Liver (tissue), 9 donors: ENCODE data around the gene UGT1A9. TPM values are rescaled to one million over a fixed set of nuclear protein-coding genes. Genes with fewer than 3 reads are reported as not detected.
A peak's percentile ranks its signal among the peaks of the same experiment; 100 is the strongest.

ENCODE experiments used
- DNase-seq: peaks from one replicate; pipeline ENCODE4 v3.0.0-alpha.2; 2017; ENCODE audit warnings: low spot score
- H3K27ac ChIP-seq, 2 donors: one replicate each; pipeline ENCODE4 v1.7.0; 2013; ENCODE audit warnings: inconsistent platforms in 2 of 2, low read length in 2 of 2, control low read depth in 1 of 2, low read depth in 1 of 2, mild to moderate bottlenecking in 1 of 2
- H3K27me3 ChIP-seq, 4 donors: one replicate each; pipeline versions ENCODE4 v1.6.1 to v1.7.0; 2013; ENCODE audit warnings: low read length in 3 of 4, inconsistent platforms in 1 of 4, mild to moderate bottlenecking in 1 of 4, moderate library complexity in 1 of 4; ENCODE audit not compliant: control insufficient read depth in 4 of 4, insufficient read depth in 4 of 4
- H3K36me3 ChIP-seq, 4 donors: one replicate each; pipeline versions ENCODE4 v1.6.1 to v1.7.0; 2013; ENCODE audit warnings: low read length in 3 of 4, mild to moderate bottlenecking in 3 of 4, low read depth in 1 of 4, moderate library complexity in 1 of 4; ENCODE audit not compliant: control insufficient read depth in 4 of 4, insufficient read depth in 3 of 4
- H3K4me1 ChIP-seq, 4 donors: one replicate each; pipeline versions ENCODE4 v1.6.1 to v1.7.0; 2013; ENCODE audit warnings: low read length in 3 of 4, mild to moderate bottlenecking in 3 of 4, moderate library complexity in 1 of 4; ENCODE audit not compliant: control insufficient read depth in 4 of 4, insufficient read depth in 4 of 4
- H3K4me3 ChIP-seq, 3 donors: one replicate each; pipeline versions ENCODE4 v1.6.1 to v1.7.0; 2013; ENCODE audit warnings: low read length in 3 of 3, control low read depth in 1 of 3, low read depth in 1 of 3, mild to moderate bottlenecking in 1 of 3
- H3K9ac ChIP-seq, 2 donors: one replicate each; pipeline ENCODE4 v1.7.0; 2013; ENCODE audit warnings: low read length in 2 of 2, mild to moderate bottlenecking in 2 of 2, moderate library complexity in 2 of 2, control low read depth in 1 of 2, low read depth in 1 of 2
- H3K9me3 ChIP-seq, 4 donors: one replicate each; pipeline versions ENCODE4 v1.6.1 to v1.7.0; 2013; ENCODE audit warnings: low read length in 3 of 4; ENCODE audit not compliant: control insufficient read depth in 4 of 4
- EGR1 ChIP-seq, 2 donors: IDR thresholded peaks; 2 replicates each; pipeline ENCODE4 v1.6.1; 2016 to 2018; ENCODE audit warnings: antibody characterized with exemption in 2 of 2, low read depth in 2 of 2
- FOXA1 ChIP-seq: IDR thresholded peaks from 2 replicates; pipeline ENCODE4 v1.6.1; 2016; ENCODE audit warnings: antibody characterized with exemption
- GABPA ChIP-seq, 2 donors: IDR thresholded peaks in 1 of 2; conservative IDR thresholded peaks in 1 of 2; 2 replicates each; pipeline ENCODE4 v1.6.1; 2016; ENCODE audit warnings: antibody characterized with exemption in 2 of 2, mild to moderate bottlenecking in 1 of 2, moderate library complexity in 1 of 2
- HNF4A ChIP-seq, 2 donors: conservative IDR thresholded peaks; 2 replicates each; pipeline ENCODE4 v1.6.1; 2016; ENCODE audit warnings: antibody characterized with exemption in 2 of 2, mild to moderate bottlenecking in 2 of 2
- HNF4G ChIP-seq: IDR thresholded peaks from 2 replicates; pipeline ENCODE4 v1.6.1; 2016; ENCODE audit warnings: antibody characterized with exemption
- JUND ChIP-seq, 2 donors: IDR thresholded peaks; 2 replicates each; pipeline ENCODE4 v1.6.1; 2016; ENCODE audit warnings: antibody characterized with exemption in 2 of 2
- NR2F2 ChIP-seq: IDR thresholded peaks from 2 replicates; pipeline ENCODE4 v1.6.1; 2016; ENCODE audit warnings: antibody characterized with exemption
- RAD21 ChIP-seq, 2 donors: IDR thresholded peaks; 2 replicates each; pipeline ENCODE4 v1.6.1; 2016; ENCODE audit warnings: antibody characterized with exemption in 2 of 2, mild to moderate bottlenecking in 2 of 2
- RXRA ChIP-seq, 2 donors: IDR thresholded peaks; 2 replicates each; pipeline ENCODE4 v1.6.1; 2017 to 2018; ENCODE audit warnings: antibody characterized with exemption in 2 of 2, mild to moderate bottlenecking in 1 of 2
- SP1 ChIP-seq: IDR thresholded peaks from 2 replicates; pipeline ENCODE4 v1.6.1; 2018; ENCODE audit warnings: antibody characterized with exemption, mild to moderate bottlenecking
- TAF1 ChIP-seq: conservative IDR thresholded peaks from 2 replicates; pipeline ENCODE4 v1.6.1; 2016; ENCODE audit warnings: antibody characterized with exemption, mild to moderate bottlenecking
- YY1 ChIP-seq: IDR thresholded peaks from 2 replicates; pipeline ENCODE4 v1.6.1; 2016; ENCODE audit warnings: antibody characterized with exemption, mild to moderate bottlenecking
- WGBS: extraction: QIAGEN DNeasy Blood & Tissue Kit; methylation state at CpG from one replicate; pipeline ENCODE4 v1.1.7; 2013; 5-methylcytosine and 5-hydroxymethylcytosine counted together
- polyA plus RNA-seq, 2 donors: library from polyadenylated mRNA; stranded (reverse) in 1 of 2; unstranded in 1 of 2; fragments of 200-250 nt in 1 of 2; fragments of >200 nt in 1 of 2; fragmentation: Nextera tagmentation in 1 of 2; extraction: Ambion mirVana in 1 of 2; gene quantifications; one replicate each; pipeline versions ENCODE4 v1.2.1 to v1.2.3, GENCODE V29; 2013 to 2015
- total RNA-seq, 2 donors: library from RNA; depleted of rRNA; stranded (reverse); fragments of >200 nt; gene quantifications; one replicate each; pipeline ENCODE4 v1.2.3, GENCODE V29; 2014
- TF ChIP-seq, protein P1 (sequence below): IDR thresholded peaks from 2 replicates; pipeline ENCODE4 v1.6.1; 2016; ENCODE audit warnings: antibody characterized with exemption
- TF ChIP-seq, protein P2 (sequence below): IDR thresholded peaks from 2 replicates; pipeline ENCODE4 v1.6.1; 2016; ENCODE audit warnings: antibody characterized with exemption, mild to moderate bottlenecking
- TF ChIP-seq, protein P3 (sequence below): fragments of 150-350 bp; IDR thresholded peaks from 2 replicates; pipeline ENCODE4 v1.5.1; 2017; ENCODE audit warnings: improper control_type of control experiment, low read depth, low read length; ENCODE audit not compliant: missing input control
- donor health status: healthy.
- donor health status: healthy.
- donor health status: healthy.
- donor health status: healthy.
- donor health status: healthy.

Gene UGT1A9
- total and polyA plus RNA-seq, 4 donors = 14.3 to 62.3 (median 23.8) TPM; not detected in 1

DNA sequence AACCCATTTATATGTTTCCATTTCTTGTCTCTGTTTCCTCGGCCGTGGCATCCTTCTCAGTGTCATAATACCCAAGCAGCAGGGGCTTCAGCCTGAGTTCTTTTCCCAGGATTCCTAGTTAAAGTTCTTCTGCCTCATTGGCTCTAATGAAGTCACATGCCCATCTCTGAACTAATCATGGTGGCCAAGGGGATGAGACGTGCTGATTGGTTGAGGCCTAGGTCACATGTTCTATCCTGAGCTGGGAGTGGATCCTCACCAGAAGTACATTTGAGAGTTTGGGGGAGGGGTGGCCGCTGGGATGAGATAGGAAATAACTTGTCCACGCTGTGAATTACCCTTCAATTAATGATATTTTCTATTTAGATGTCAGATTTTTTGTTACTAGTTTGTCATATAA is 37.2 kb downstream of the UGT1A9 start:
- Histone ChIP-seq H3K9ac (no peak overlapping the region), H3K27me3 (no peaks in the 10 kb centered on the region), H3K36me3 (no peaks in the 10 kb centered on the region), H3K4me3 (no peak overlapping the region), H3K4me1 (peaks cover 19 to 43% (median 29%) of the 10 kb centered on the region in 4 donors), H3K27ac (no peak overlapping the region), H3K9me3 (no peaks in the 10 kb centered on the region)
- no peak for DNase-seq
- 90% methylated on average over 5 of the region's 5 CpGs for WGBS
- no peak for TF ChIP-seq SP1
- TF ChIP-seq GABPA (IDR thresholded peaks at IDR 0.05 in 1 of 2, conservative IDR thresholded peaks at IDR 0.05 in 1 of 2) = no peak
- TF ChIP-seq HNF4G = no peak
- TF ChIP-seq FOXA1 = no peak
- TF ChIP-seq TAF1 = no peak
- no peak for TF ChIP-seq EGR1 (IDR thresholded peaks at IDR 0.05; ENCODE audit: low read depth in 2 of 2)
- TF ChIP-seq RXRA (IDR thresholded peaks at IDR 0.05) = no peak

DNA sequence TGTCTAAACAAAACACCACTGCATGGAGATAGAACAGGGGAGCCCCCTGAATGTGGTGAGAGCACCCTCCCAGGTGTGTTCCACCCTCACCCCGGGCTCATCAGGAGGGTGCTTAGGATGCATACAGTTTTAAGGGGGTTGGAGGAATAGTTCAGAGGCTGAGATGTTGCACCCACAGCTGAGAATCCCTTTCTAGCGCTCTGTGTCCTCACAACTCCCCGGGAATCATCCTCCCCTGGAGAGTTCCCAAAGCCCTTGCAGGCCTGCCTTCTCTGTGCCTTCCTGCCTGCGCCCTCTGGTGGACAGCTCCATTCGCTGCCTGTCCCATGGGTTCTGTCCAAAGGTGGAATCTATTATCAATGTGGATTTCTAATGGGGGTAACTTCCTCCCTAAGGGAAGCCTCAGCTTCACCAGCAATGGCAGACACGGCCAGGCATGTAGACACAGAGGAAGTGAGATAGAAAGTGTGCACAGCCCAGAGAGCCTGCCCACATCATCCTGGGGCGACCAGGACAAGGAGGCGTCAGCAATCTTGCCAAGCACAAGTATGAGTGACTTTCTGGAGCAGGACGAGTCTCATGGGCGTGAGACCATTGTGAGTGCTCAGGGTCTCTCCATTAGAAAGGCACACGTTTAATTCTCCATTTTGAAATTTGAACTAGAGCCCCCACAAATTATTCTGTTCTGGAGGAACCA is 39.8 kb downstream of the UGT1A9 start:
- H3K4me1 ChIP-seq = peaks cover 10 to 28% (median 16%) of the 10 kb centered on the region in 4 donors
- no peaks in the 10 kb centered on the region for H3K9me3 ChIP-seq
- 41% methylated on average over 11 of the region's 11 CpGs for WGBS
- TF ChIP-seq HNF4A (conservative IDR thresholded peaks at IDR 0.05) = peak; percentile 26 to 61
- no peak for TF ChIP-seq GABPA (IDR thresholded peaks at IDR 0.05 in 1 of 2, conservative IDR thresholded peaks at IDR 0.05 in 1 of 2)
- no peak for TF ChIP-seq JUND (IDR thresholded peaks at IDR 0.05)
- TF ChIP-seq NR2F2 = no peak
- TF ChIP-seq, protein P1, sequence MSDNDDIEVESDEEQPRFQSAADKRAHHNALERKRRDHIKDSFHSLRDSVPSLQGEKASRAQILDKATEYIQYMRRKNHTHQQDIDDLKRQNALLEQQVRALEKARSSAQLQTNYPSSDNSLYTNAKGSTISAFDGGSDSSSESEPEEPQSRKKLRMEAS = no peak
- peak; percentile 27 for TF ChIP-seq HNF4G
- TF ChIP-seq TAF1 = no peak
- TF ChIP-seq, protein P2, sequence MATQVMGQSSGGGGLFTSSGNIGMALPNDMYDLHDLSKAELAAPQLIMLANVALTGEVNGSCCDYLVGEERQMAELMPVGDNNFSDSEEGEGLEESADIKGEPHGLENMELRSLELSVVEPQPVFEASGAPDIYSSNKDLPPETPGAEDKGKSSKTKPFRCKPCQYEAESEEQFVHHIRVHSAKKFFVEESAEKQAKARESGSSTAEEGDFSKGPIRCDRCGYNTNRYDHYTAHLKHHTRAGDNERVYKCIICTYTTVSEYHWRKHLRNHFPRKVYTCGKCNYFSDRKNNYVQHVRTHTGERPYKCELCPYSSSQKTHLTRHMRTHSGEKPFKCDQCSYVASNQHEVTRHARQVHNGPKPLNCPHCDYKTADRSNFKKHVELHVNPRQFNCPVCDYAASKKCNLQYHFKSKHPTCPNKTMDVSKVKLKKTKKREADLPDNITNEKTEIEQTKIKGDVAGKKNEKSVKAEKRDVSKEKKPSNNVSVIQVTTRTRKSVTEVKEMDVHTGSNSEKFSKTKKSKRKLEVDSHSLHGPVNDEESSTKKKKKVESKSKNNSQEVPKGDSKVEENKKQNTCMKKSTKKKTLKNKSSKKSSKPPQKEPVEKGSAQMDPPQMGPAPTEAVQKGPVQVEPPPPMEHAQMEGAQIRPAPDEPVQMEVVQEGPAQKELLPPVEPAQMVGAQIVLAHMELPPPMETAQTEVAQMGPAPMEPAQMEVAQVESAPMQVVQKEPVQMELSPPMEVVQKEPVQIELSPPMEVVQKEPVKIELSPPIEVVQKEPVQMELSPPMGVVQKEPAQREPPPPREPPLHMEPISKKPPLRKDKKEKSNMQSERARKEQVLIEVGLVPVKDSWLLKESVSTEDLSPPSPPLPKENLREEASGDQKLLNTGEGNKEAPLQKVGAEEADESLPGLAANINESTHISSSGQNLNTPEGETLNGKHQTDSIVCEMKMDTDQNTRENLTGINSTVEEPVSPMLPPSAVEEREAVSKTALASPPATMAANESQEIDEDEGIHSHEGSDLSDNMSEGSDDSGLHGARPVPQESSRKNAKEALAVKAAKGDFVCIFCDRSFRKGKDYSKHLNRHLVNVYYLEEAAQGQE = no peak
- no peak for TF ChIP-seq FOXA1
- peak; percentile 95 to 99 for TF ChIP-seq RAD21 (IDR thresholded peaks at IDR 0.05)
- TF ChIP-seq RXRA (IDR thresholded peaks at IDR 0.05) = peak; percentile 33 to 72
- TF ChIP-seq YY1 = peak; percentile 4
- TF ChIP-seq, protein P3, sequence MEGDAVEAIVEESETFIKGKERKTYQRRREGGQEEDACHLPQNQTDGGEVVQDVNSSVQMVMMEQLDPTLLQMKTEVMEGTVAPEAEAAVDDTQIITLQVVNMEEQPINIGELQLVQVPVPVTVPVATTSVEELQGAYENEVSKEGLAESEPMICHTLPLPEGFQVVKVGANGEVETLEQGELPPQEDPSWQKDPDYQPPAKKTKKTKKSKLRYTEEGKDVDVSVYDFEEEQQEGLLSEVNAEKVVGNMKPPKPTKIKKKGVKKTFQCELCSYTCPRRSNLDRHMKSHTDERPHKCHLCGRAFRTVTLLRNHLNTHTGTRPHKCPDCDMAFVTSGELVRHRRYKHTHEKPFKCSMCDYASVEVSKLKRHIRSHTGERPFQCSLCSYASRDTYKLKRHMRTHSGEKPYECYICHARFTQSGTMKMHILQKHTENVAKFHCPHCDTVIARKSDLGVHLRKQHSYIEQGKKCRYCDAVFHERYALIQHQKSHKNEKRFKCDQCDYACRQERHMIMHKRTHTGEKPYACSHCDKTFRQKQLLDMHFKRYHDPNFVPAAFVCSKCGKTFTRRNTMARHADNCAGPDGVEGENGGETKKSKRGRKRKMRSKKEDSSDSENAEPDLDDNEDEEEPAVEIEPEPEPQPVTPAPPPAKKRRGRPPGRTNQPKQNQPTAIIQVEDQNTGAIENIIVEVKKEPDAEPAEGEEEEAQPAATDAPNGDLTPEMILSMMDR = peak; percentile 89
- H3K27ac ChIP-seq = no peak overlapping the region
- H3K9ac ChIP-seq = no peak overlapping the region
- no peaks in the 10 kb centered on the region for H3K27me3 ChIP-seq
- DNase-seq = peak; percentile 81
- H3K36me3 ChIP-seq = no peaks in the 10 kb centered on the region
- no peak overlapping the region for H3K4me3 ChIP-seq
